Right lobe of liver (tissue), 6 donors: Measurements from ENCODE around the gene CAMTA1. TPM values are rescaled to one million over a fixed set of nuclear protein-coding genes. Genes with fewer than 3 reads are reported as not detected.

ENCODE experiments used
- ATAC-seq, 4 donors: fragments of 200-7000 bp; cut with Tn5 transposase; one replicate each; pipeline ENCODE4 v1.9.1; 2020; ENCODE audit warnings: mild to moderate bottlenecking in 4 of 4, moderate library complexity in 4 of 4
- DNase-seq, 3 donors: peaks; one replicate each; pipeline ENCODE4 v3.0.0-alpha.2; 2020
- H3K27ac ChIP-seq, 3 donors: fragments of 200-600 bp; one replicate each; pipeline ENCODE4 v1.8.0; 2022
- H3K27me3 ChIP-seq, 2 donors: fragments of 200-600 bp; one replicate each; pipeline ENCODE4 v1.8.0; 2022
- H3K36me3 ChIP-seq, 4 donors: fragments of 200-600 bp; sonication (generic) in 1 of 4; one replicate each; pipeline versions ENCODE4 v1.5.1 to v1.8.0; 2017 to 2022; ENCODE audit warnings: control low read depth in 1 of 4
- H3K4me1 ChIP-seq, 4 donors: fragments of 200-600 bp; sonication (generic) in 1 of 4; one replicate each; pipeline versions ENCODE4 v1.5.1 to v1.8.0; 2017 to 2022; ENCODE audit warnings: control low read depth in 1 of 4
- H3K4me3 ChIP-seq, 3 donors: fragments of 200-600 bp; one replicate each; pipeline ENCODE4 v1.8.0; 2022
- H3K9me3 ChIP-seq, 4 donors: fragments of 200-600 bp; sonication (generic) in 1 of 4; one replicate each; pipeline versions ENCODE4 v1.5.1 to v1.8.0; 2017 to 2022; ENCODE audit warnings: control low read depth in 1 of 4
- CTCF ChIP-seq, 4 donors: fragments of 200-600 bp in 3 of 4; fragments of 450-650 bp in 1 of 4; IDR thresholded peaks; one replicate each; pipeline versions ENCODE4 v1.5.1 to v1.8.0; 2016 to 2022; ENCODE audit warnings: antibody characterized with exemption in 4 of 4, mild to moderate bottlenecking in 2 of 4
- POLR2A ChIP-seq: fragments of 450-650 bp; IDR thresholded peaks from one replicate; pipeline ENCODE4 v1.6.1; 2017; ENCODE audit warnings: antibody characterized with exemption, mild to moderate bottlenecking
- WGBS: methylation state at CpG from one replicate; pipeline ENCODE4 v1.1.6; 2018; ENCODE audit warnings: low coverage, low lambda C conversion rate; ENCODE audit not compliant: insufficient coverage; ENCODE audit errors: missing lambda C conversion rate; 5-methylcytosine and 5-hydroxymethylcytosine counted together
- intact Hi-C, 2 donors: fragments of 100-400 bp; cut with DNase I; formaldehyde crosslinking; loops; one replicate each; pipeline versions ENCODE4 v1.11.2 to v1.14.1; 2022
- total RNA-seq, 6 experiments: library from RNA; depleted of rRNA in 2 of 6; stranded (reverse); fragments of >200 nt in 2 of 6; fragmentation: NEBNext Ultra II Directional in 3 of 6; extraction: Animal tissue kit (Norgen Biotek cat#: 25700) in 3 of 6; gene quantifications; one replicate each; pipeline versions ENCODE4 v1.1.0 to v1.2.4, GENCODE V29; 2016 to 2023
- donor health status: DM: no; HTN: yes; CAD: no.
- donor health status: DM: no; HTN: no; CAD: no.
- donor health status: DM: no; HTN: no; CAD: no.
- donor health status: DM: no; HTN: yes; CAD: no.
- donor health status: DM: no; HTN: yes; CAD: no.

The CAMTA1 gene
- total RNA-seq, 6 experiments from 2014 or later, result 32.3 to 49.4 (median 37.2) TPM

DNA sequence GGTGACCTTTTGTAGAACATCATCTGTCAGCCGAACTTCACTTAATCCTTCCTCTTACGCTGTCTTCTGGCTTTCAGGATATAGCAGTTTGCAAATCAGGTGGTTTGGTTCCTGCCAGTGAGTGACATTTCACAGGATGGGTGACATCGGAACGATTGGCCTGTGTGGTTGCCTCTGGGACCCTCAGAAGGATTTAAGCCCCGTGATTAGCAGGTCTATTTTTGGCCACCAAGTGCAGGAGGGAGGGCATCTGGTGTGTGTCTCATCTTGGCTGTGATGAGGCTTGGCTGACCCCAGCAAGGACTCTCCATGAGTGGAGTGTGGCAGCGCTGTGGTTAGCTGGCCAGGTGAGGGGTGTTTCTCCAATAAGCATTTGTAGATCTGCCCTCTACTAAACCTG, 578.2 kb downstream of the CAMTA1 start:
- H3K4me3 ChIP-seq, result no peak overlapping the region
- no peak for DNase-seq
- H3K4me1 ChIP-seq, result peaks cover 0 to 11% (median 0%) of the 10 kb centered on the region in 4 donors
- no peak for TF ChIP-seq POLR2A
- no peak for TF ChIP-seq CTCF (IDR thresholded peaks at IDR 0.05)
- no peaks in the 10 kb centered on the region for H3K9me3 ChIP-seq
- H3K36me3 ChIP-seq, result no peaks in the 10 kb centered on the region
- H3K27me3 ChIP-seq, result no peaks in the 10 kb centered on the region
- no peak overlapping the region for H3K27ac ChIP-seq
- intact Hi-C loops, result no loop called here
- WGBS, result 53% methylated on average over 4 of the region's 6 CpGs
- ATAC-seq, result no peak

DNA sequence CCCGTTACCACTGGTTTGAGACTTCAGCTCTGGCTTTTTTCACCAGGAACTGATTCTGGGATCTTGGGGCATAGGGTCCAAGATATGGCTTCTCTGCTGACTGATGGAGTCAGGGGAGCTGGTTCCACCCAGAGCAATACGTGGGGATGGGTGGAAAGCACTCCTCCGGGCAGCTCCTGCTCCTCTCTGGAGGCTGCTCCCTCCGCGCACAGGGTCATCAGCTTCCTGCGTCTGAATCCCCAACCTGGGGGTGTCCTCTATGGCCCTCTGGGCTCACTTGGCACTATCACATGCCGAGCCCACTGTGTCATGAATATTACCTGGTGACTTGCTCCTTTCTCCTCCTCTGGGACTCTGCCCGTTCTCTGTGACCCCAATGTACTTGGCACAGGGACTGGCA, 580.5 kb downstream of the CAMTA1 start:
- 0% methylated on average over 1 of the region's 8 CpGs for WGBS
- Histone ChIP-seq H3K9me3 (no peaks in the 10 kb centered on the region), H3K36me3 (no peaks in the 10 kb centered on the region), H3K4me1 (peaks cover 0 to 11% (median 0%) of the 10 kb centered on the region in 4 donors), H3K4me3 (no peak overlapping the region), H3K27ac (no peak overlapping the region), H3K27me3 (no peaks in the 10 kb centered on the region)
- DNase-seq, result no peak
- TF ChIP-seq POLR2A (no peak), CTCF (IDR thresholded peaks at IDR 0.05) (no peak)
- ATAC-seq, result no peak
- intact Hi-C loops, result no loop called here

- DNase-seq, result peak in 1 of 3 donors; percentile 60
- TF ChIP-seq POLR2A (no peak), CTCF (IDR thresholded peaks at IDR 0.05) (no peak)
Measured at GRCh38 chr1:7366286-7366954, 581.2 kb downstream of the CAMTA1 start.

GRCh38 chr1:7366955-7367665, 581.9 kb downstream of the CAMTA1 start:
- H3K36me3 ChIP-seq, result no peaks in the 10 kb centered on the region
- no peak for TF ChIP-seq POLR2A
- TF ChIP-seq CTCF (IDR thresholded peaks at IDR 0.05), result no peak
- no peak overlapping the region for H3K27ac ChIP-seq
- H3K4me3 ChIP-seq, result no peak overlapping the region
- H3K9me3 ChIP-seq, result no peaks in the 10 kb centered on the region
- intact Hi-C loops, result no loop called here
- no peaks in the 10 kb centered on the region for H3K27me3 ChIP-seq
- DNase-seq (no peak), ATAC-seq (no peak)
- WGBS, result 70% methylated on average over 3 of the region's 5 CpGs
- peaks cover 0 to 11% (median 0%) of the 10 kb centered on the region in 4 donors for H3K4me1 ChIP-seq

More at GRCh38 chr1:7366286-7366954, 581.2 kb downstream of the CAMTA1 start:
- no peaks in the 10 kb centered on the region for H3K36me3 ChIP-seq
- H3K9me3 ChIP-seq, result no peaks in the 10 kb centered on the region
- H3K4me3 ChIP-seq, result no peak overlapping the region
- no peaks in the 10 kb centered on the region for H3K27me3 ChIP-seq
- WGBS, result 57% methylated on average over 6 of the region's 11 CpGs
- H3K27ac ChIP-seq, result no peak overlapping the region
- intact Hi-C loops, result no loop called here
- ATAC-seq, result peak; percentile 76 to 91 (median 82)
- peaks cover 0 to 11% (median 0%) of the 10 kb centered on the region in 4 donors for H3K4me1 ChIP-seq
